Measurements from ENCODE around the gene GPR101.
"Not testable (repeated sequence)": the region's sequence is repeated elsewhere in the genome, so short reads cannot be mapped to it uniquely, and the experiment has no call there.

Gene GPR101

GRCh38 chrX:137028699-137029098 is 5.1 kb downstream of the GPR101 start:
- no peak for TF ChIP-seq CTCF (conservative IDR thresholded peaks at IDR 0.05; ENCODE audit: low read length)
- H3K4me3 ChIP-seq (ENCODE audit: low read length) = no peak overlapping the region
- DNase-seq (ENCODE audit: low read depth) = no peak

GRCh38 chrX:137025930-137026329 is 7.9 kb downstream of the GPR101 start:
- DNase-seq (ENCODE audit: low read depth) = no peak
- no peak for TF ChIP-seq CTCF (conservative IDR thresholded peaks at IDR 0.05; ENCODE audit: low read length)

GRCh38 chrX:137000236-137000635 is 33.6 kb downstream of the GPR101 start:
- not testable (repeated sequence) for DNase-seq (ENCODE audit: low read depth); H3K4me3 ChIP-seq (ENCODE audit: low read length)

More at GRCh38 chrX:137025930-137026329, 7.9 kb downstream of the GPR101 start:
- H3K4me3 ChIP-seq (ENCODE audit: low read length) = no peak overlapping the region

- no peak overlapping the region for H3K4me3 ChIP-seq (ENCODE audit: low read length)
- peak; percentile 3 for DNase-seq (ENCODE audit: low read depth)
- TF ChIP-seq CTCF (conservative IDR thresholded peaks at IDR 0.05; ENCODE audit: low read length) = no peak
Measured at GRCh38 chrX:136999024-136999423, 34.8 kb downstream of the GPR101 start.
